HCT116 (cell line): ENCODE results near the gene DNAJA4. TPM values are rescaled to one million over a fixed set of nuclear protein-coding genes. Genes with fewer than 3 reads are reported as not detected.
A peak's percentile ranks its signal among the peaks of the same experiment; 100 is the strongest.

ENCODE experiments used
- ATAC-seq: fragments of 200-7000 bp; cut with Tn5 transposase; 2 replicates; pipeline ENCODE4 v1.9.1; 2020; ENCODE audit warnings: mild to moderate bottlenecking, moderate library complexity
- BruUV-seq: library from RNA; stranded (reverse); fragments of 400-500 nt; replicated peaks from 2 replicates; lab custom pipeline; 2021; lab: Mats Ljungman, UMichigan
- CTCF ChIA-PET: fragments of 300-600 bp; sonication (Branson Sonifier 250); formaldehyde crosslinking; loops from one replicate; lab custom pipeline; 2021; ENCODE audit warnings: antibody characterized with exemption; lab: Charles Lee
- POLR2A ChIA-PET: fragments of 300-600, 350-600 bp; sonication (Branson Sonifier 250); formaldehyde crosslinking; loops from one replicate; lab custom pipeline; 2021; ENCODE audit warnings: antibody characterized with exemption; lab: Charles Lee
- RAD21 ChIA-PET, 2 experiments: fragments of 300-600 bp; sonication (Branson Sonifier 250); formaldehyde crosslinking; loops; one replicate each; lab custom pipeline; 2023; ENCODE audit warnings: low total read pairs in 2 of 2; ENCODE audit not compliant: uncharacterized antibody in 2 of 2, unreplicated experiment in 2 of 2, low non-redundant PET in 1 of 2; lab: Charles Lee
- DNase-seq: peaks from one replicate; pipeline ENCODE4 v3.0.0-alpha.2; 2010; ENCODE audit warnings: low read depth, low spot score
- H2AFZ ChIP-seq: fragments of 200-600 bp; shearing (Covaris generic), sonication (generic); 2 replicates; pipeline ENCODE4 v1.6.1; 2017; ENCODE audit warnings: low read depth, mixed run types, mixed read lengths, antibody characterized with exemption, low read length; ENCODE audit not compliant: poor library complexity, severe bottlenecking
- H3K27ac ChIP-seq: 2 replicates; pipeline ENCODE4 v1.5.1; 2012; ENCODE audit warnings: low read depth, low read length
- H3K27me3 ChIP-seq: fragments of 200-600 bp; sonication (generic); 2 replicates; pipeline ENCODE4 v1.6.1; 2016; ENCODE audit warnings: mixed run types, low read length, mixed read lengths; ENCODE audit not compliant: insufficient read depth
- H3K36me3 ChIP-seq, 2 experiments: fragments of 200-500 bp in 1 of 2; fragments of 200-600 bp in 1 of 2; sonication (Bioruptor generic) in 1 of 2; sonication (generic) in 1 of 2; 2 replicates each; pipeline versions ENCODE4 v1.5.1 to v1.6.1; 2014 to 2016; ENCODE audit warnings: low read length in 2 of 2, inconsistent platforms in 1 of 2, mixed read lengths in 1 of 2, mixed run types in 1 of 2; ENCODE audit not compliant: insufficient read depth in 2 of 2, control insufficient read depth in 1 of 2
- H3K4me1 ChIP-seq, 2 experiments: fragments of 200-600 bp in 1 of 2; sonication (generic) in 1 of 2; 2 replicates each; pipeline versions ENCODE4 v1.5.1 to v1.6.1; 2012 to 2017; ENCODE audit warnings: low read length in 2 of 2, inconsistent platforms in 1 of 2, mild to moderate bottlenecking in 1 of 2, mixed read lengths in 1 of 2, mixed run types in 1 of 2, moderate library complexity in 1 of 2; ENCODE audit not compliant: insufficient read depth in 2 of 2, control insufficient read depth in 1 of 2
- H3K4me2 ChIP-seq: fragments of 200-600 bp; sonication (generic); 2 replicates; pipeline ENCODE4 v1.6.1; 2017; ENCODE audit warnings: mixed run types, low read length, mixed read lengths
- H3K4me3 ChIP-seq, 2 experiments: fragments of 200-600 bp in 1 of 2; sonication (generic) in 1 of 2; replicated peaks in 1 of 2; 2 replicates each; pipeline ENCODE4 v1.5.1; 2011 to 2016; ENCODE audit warnings: low read length in 2 of 2, control low read depth in 1 of 2, low read depth in 1 of 2, mild to moderate bottlenecking in 1 of 2, mixed read lengths in 1 of 2, mixed run types in 1 of 2
- H3K79me2 ChIP-seq: fragments of 200-600 bp; sonication (generic); 2 replicates; pipeline ENCODE4 v1.6.1; 2017; ENCODE audit warnings: mild to moderate bottlenecking, mixed run types, low read length, moderate library complexity, mixed read lengths; ENCODE audit not compliant: insufficient read depth
- H3K9ac ChIP-seq: fragments of 200-600 bp; sonication (generic); 2 replicates; pipeline ENCODE4 v1.6.1; 2016; ENCODE audit warnings: low read length, mixed read lengths
- H3K9me2 ChIP-seq: fragments of 200-600 bp; sonication (generic), shearing (Covaris generic); 2 replicates; pipeline ENCODE4 v1.6.1; 2017; ENCODE audit warnings: mixed run types, mild to moderate bottlenecking, moderate library complexity; ENCODE audit not compliant: insufficient read depth
- H3K9me3 ChIP-seq, 2 experiments: fragments of 200-500 bp in 1 of 2; fragments of 200-600 bp in 1 of 2; sonication (Bioruptor generic) in 1 of 2; sonication (generic) in 1 of 2; 2 replicates each; pipeline ENCODE4 v1.6.1; 2014 to 2017; ENCODE audit warnings: low read length in 2 of 2, mixed read lengths in 2 of 2, inconsistent platforms in 1 of 2, low read depth in 1 of 2, mild to moderate bottlenecking in 1 of 2, mixed run types in 1 of 2, moderate library complexity in 1 of 2; ENCODE audit not compliant: control insufficient read depth in 1 of 2, insufficient read depth in 1 of 2
- H4K20me1 ChIP-seq: fragments of 200-600 bp; sonication (generic), shearing (Covaris generic); 2 replicates; pipeline ENCODE4 v1.6.1; 2017; ENCODE audit warnings: mixed run types, mild to moderate bottlenecking, moderate library complexity; ENCODE audit not compliant: insufficient read depth
- CEBPB ChIP-seq: IDR thresholded peaks from 2 replicates; pipeline ENCODE4 v1.6.1; 2012; ENCODE audit warnings: low read depth
- ELF1 ChIP-seq: IDR thresholded peaks from 2 replicates; pipeline ENCODE4 v1.6.1; 2012; ENCODE audit warnings: low read depth, borderline replicate concordance
- EZH2 ChIP-seq: fragments of 200-600 bp; sonication (generic); IDR thresholded peaks from 2 replicates; pipeline ENCODE4 v1.6.1; 2017; ENCODE audit warnings: antibody characterized with exemption, mixed run types
- EZH2phosphoT487 ChIP-seq: fragments of 200-600 bp; IDR thresholded peaks from 2 replicates; pipeline ENCODE4 v1.6.1; 2018; ENCODE audit warnings: antibody characterized with exemption, borderline replicate concordance
- FOSL1 ChIP-seq: IDR thresholded peaks from 2 replicates; pipeline ENCODE4 v1.6.1; 2012; ENCODE audit warnings: low read depth
- JUND ChIP-seq: IDR thresholded peaks from 2 replicates; pipeline ENCODE4 v1.6.1; 2012
- POLR2A ChIP-seq: IDR thresholded peaks from 2 replicates; pipeline ENCODE4 v1.7.0; 2011; ENCODE audit warnings: borderline replicate concordance; ENCODE audit not compliant: insufficient read depth, insufficient read length; ENCODE audit errors: extremely low read depth
- POLR2AphosphoS5 ChIP-seq: IDR thresholded peaks from 2 replicates; pipeline ENCODE4 v1.6.1; 2011; ENCODE audit warnings: mild to moderate bottlenecking, low read depth, low read length, moderate library complexity
- SP1 ChIP-seq: IDR thresholded peaks from 2 replicates; pipeline ENCODE4 v1.6.1; 2012; ENCODE audit warnings: low read depth
- SRF ChIP-seq: IDR thresholded peaks from 2 replicates; pipeline ENCODE4 v1.6.1; 2012; ENCODE audit warnings: low read depth
- TCF7L2 ChIP-seq: IDR thresholded peaks from 2 replicates; pipeline ENCODE4 v1.7.0; 2011; ENCODE audit warnings: borderline replicate concordance, inconsistent platforms; ENCODE audit not compliant: insufficient read depth, insufficient read length; ENCODE audit errors: extremely low read depth
- YY1 ChIP-seq: IDR thresholded peaks from 2 replicates; pipeline ENCODE4 v1.6.1; 2011; ENCODE audit warnings: low read length, low read depth, moderate library complexity, mild to moderate bottlenecking; ENCODE audit not compliant: insufficient replicate concordance; ENCODE audit errors: extremely low read depth
- ZBTB33 ChIP-seq: IDR thresholded peaks from 2 replicates; pipeline ENCODE4 v1.6.1; 2011; ENCODE audit warnings: mild to moderate bottlenecking, low read length, moderate library complexity; ENCODE audit not compliant: insufficient replicate concordance; ENCODE audit errors: extremely low read depth
- ZFX ChIP-seq: fragments of 450-650 bp; IDR thresholded peaks from 2 replicates; pipeline ENCODE4 v1.6.1; 2017
- ZNF274 ChIP-seq: fragments of 200-500 bp; sonication (Bioruptor generic); IDR thresholded peaks from 2 replicates; pipeline ENCODE4 v1.6.1; 2014; ENCODE audit warnings: mild to moderate bottlenecking, low read depth, low read length, inconsistent platforms
- intact Hi-C: fragments of 100-400 bp; cut with micrococcal nuclease; formaldehyde crosslinking; loops from 2 replicates; pipeline ENCODE4 v1.10.0; 2022
- total RNA-seq: library from RNA; stranded (reverse); gene quantifications from one replicate; pipeline ENCODE4 v1.2.1, GENCODE V29; 2021; ENCODE audit not compliant: unreplicated experiment
- TF ChIP-seq, protein P1 (sequence below): IDR thresholded peaks from 2 replicates; pipeline ENCODE4 v1.6.1; 2012; ENCODE audit warnings: low read depth

DNAJA4 gene
- total RNA-seq, 1 experiment from 2014 or later = 66.6 TPM

DNA sequence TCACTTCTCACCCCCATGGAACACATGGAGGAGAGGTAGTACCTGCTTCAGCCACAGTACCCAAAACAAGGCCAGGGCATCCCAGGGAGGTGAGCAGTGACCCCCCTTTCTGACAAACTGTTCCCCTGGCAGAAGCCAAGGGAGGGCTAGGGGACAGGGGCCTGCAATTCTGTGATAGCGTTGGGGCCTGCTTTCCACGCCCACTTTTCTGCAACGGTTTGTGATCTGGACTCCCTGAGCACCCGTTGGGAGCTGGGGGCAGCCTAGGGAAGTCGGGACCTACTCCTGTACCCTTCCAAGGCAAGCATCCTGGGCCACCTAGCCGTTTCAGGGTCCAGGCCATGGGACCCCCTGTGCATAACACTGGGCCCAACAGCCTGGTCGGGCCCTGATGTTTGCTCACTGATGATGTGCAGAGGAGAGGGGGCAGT is 996 bp upstream of the DNAJA4 start:
- H3K4me1 ChIP-seq = peaks cover 8 to 23% of the 10 kb centered on the region in 2 experiments
- H3K4me2 ChIP-seq = peak overlapping the region; percentile 95
- POLR2A ChIA-PET = interaction anchor here (3.8 kb wide), 1 partner anchor 36 kb away, joined by 23 read pairs; the partner anchor contains the start of gene SKIC8
- H3K79me2 ChIP-seq = peaks cover 38% of the 10 kb centered on the region
- intact Hi-C loops = no loop called here
- H4K20me1 ChIP-seq = no peaks in the 10 kb centered on the region
- CTCF ChIA-PET = no interaction called here
- no peaks in the 10 kb centered on the region for H3K27me3 ChIP-seq
- TF ChIP-seq POLR2AphosphoS5 = no peak
- no peaks in the 10 kb centered on the region for H3K9me2 ChIP-seq
- peak overlapping the region; percentile 98 for H3K27ac ChIP-seq
- DNase-seq = no peak
- BruUV-seq = no TSS peak
- RAD21 ChIA-PET = no interaction called here
- peak; percentile 53 for ATAC-seq
- peak overlapping the region; percentile 91 for H3K9ac ChIP-seq
- peaks cover 2 to 18% of the 10 kb centered on the region in 2 experiments; a peak in 3 of 4 replicates for H3K36me3 ChIP-seq
- no peaks in the 10 kb centered on the region for H3K9me3 ChIP-seq
- peak overlapping the region; percentile 65 to 75 for H3K4me3 ChIP-seq
- no peak overlapping the region for H2AFZ ChIP-seq

- POLR2A ChIA-PET = interaction anchor here (0.6 to 3.8 kb wide), 2 partner anchors 35 to 276 kb away, joined by 3 to 23 read pairs; partner anchors contain the start of gene SKIC8
- H3K9ac ChIP-seq = peak overlapping the region; percentile 91
- no peaks in the 10 kb centered on the region for H3K9me3 ChIP-seq
- BruUV-seq = no TSS peak
- no peaks in the 10 kb centered on the region for H4K20me1 ChIP-seq
- H3K4me1 ChIP-seq = peaks cover 8 to 23% of the 10 kb centered on the region in 2 experiments
- CTCF ChIA-PET = interaction anchor here (1.1 kb wide), 1 partner anchor 152 kb away, joined by 3 read pairs; no protein-coding TSS in a partner anchor
- RAD21 ChIA-PET = interaction anchor here in 1 of 2 experiments (0.5 kb wide), 1 partner anchor 133 kb away, joined by 3 read pairs; no protein-coding TSS in a partner anchor
- ATAC-seq (peak; percentile 74), DNase-seq (no peak)
- H2AFZ ChIP-seq = no peak overlapping the region
- peak overlapping the region; percentile 95 for H3K4me2 ChIP-seq
- no peaks in the 10 kb centered on the region for H3K9me2 ChIP-seq
- H3K4me3 ChIP-seq = peak overlapping the region; percentile 65 to 75
- peak overlapping the region; percentile 98 for H3K27ac ChIP-seq
- no peaks in the 10 kb centered on the region for H3K27me3 ChIP-seq
- intact Hi-C loops = no loop called here
- peaks cover 43% of the 10 kb centered on the region for H3K79me2 ChIP-seq
- peaks cover 2 to 21% of the 10 kb centered on the region in 2 experiments; a peak in 3 of 4 replicates for H3K36me3 ChIP-seq
- no peak for TF ChIP-seq TCF7L2
- no peak for TF ChIP-seq ZNF274
- TF ChIP-seq EZH2phosphoT487 = no peak
- TF ChIP-seq ELF1 = no peak
- no peak for TF ChIP-seq EZH2
- TF ChIP-seq, protein P1, sequence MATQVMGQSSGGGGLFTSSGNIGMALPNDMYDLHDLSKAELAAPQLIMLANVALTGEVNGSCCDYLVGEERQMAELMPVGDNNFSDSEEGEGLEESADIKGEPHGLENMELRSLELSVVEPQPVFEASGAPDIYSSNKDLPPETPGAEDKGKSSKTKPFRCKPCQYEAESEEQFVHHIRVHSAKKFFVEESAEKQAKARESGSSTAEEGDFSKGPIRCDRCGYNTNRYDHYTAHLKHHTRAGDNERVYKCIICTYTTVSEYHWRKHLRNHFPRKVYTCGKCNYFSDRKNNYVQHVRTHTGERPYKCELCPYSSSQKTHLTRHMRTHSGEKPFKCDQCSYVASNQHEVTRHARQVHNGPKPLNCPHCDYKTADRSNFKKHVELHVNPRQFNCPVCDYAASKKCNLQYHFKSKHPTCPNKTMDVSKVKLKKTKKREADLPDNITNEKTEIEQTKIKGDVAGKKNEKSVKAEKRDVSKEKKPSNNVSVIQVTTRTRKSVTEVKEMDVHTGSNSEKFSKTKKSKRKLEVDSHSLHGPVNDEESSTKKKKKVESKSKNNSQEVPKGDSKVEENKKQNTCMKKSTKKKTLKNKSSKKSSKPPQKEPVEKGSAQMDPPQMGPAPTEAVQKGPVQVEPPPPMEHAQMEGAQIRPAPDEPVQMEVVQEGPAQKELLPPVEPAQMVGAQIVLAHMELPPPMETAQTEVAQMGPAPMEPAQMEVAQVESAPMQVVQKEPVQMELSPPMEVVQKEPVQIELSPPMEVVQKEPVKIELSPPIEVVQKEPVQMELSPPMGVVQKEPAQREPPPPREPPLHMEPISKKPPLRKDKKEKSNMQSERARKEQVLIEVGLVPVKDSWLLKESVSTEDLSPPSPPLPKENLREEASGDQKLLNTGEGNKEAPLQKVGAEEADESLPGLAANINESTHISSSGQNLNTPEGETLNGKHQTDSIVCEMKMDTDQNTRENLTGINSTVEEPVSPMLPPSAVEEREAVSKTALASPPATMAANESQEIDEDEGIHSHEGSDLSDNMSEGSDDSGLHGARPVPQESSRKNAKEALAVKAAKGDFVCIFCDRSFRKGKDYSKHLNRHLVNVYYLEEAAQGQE = no peak
- no peak for TF ChIP-seq JUND
- no peak for TF ChIP-seq FOSL1
- no peak for TF ChIP-seq ZBTB33
- no peak for TF ChIP-seq ZFX
- no peak for TF ChIP-seq POLR2A
- no peak for TF ChIP-seq SRF
- no peak for TF ChIP-seq SP1
- no peak for TF ChIP-seq YY1
- TF ChIP-seq CEBPB = no peak
Measured at GRCh38 chr15:78263907-78264303, 457 bp upstream of the DNAJA4 start.
